IMR-90 (cell line): ENCODE results near the gene PGS1.

ENCODE experiments used
- MAFK ChIP-seq: IDR thresholded peaks from 2 replicates; pipeline ENCODE4 v1.6.1; 2012; ENCODE audit warnings: low read depth, low read length, improper control_type of control experiment
- MXI1 ChIP-seq: IDR thresholded peaks from 2 replicates; pipeline ENCODE4 v1.6.1; 2012; ENCODE audit warnings: low read depth, mild to moderate bottlenecking, low read length, moderate library complexity, borderline replicate concordance
- POLR2A ChIP-seq: IDR thresholded peaks from 2 replicates; pipeline ENCODE4 v1.6.1; 2012; ENCODE audit warnings: mild to moderate bottlenecking, low read depth, low read length
- RAD21 ChIP-seq: IDR thresholded peaks from 2 replicates; pipeline ENCODE4 v1.6.1; 2012; ENCODE audit warnings: low read length, improper control_type of control experiment
- RCOR1 ChIP-seq: IDR thresholded peaks from 2 replicates; pipeline ENCODE4 v1.6.1; 2012; ENCODE audit warnings: mild to moderate bottlenecking, low read length, improper control_type of control experiment; ENCODE audit not compliant: insufficient replicate concordance
- TF ChIP-seq, protein P1 (sequence below): conservative IDR thresholded peaks from 2 replicates; pipeline ENCODE4 v1.5.1; 2012; ENCODE audit warnings: mild to moderate bottlenecking, low read depth, low read length, improper control_type of control experiment
- TF ChIP-seq, protein P2 (sequence below): fragments of 150-350 bp; IDR thresholded peaks from 2 replicates; pipeline ENCODE4 v1.6.1; 2016; ENCODE audit warnings: low read depth, mild to moderate bottlenecking, low read length, moderate library complexity, borderline replicate concordance

DNA sequence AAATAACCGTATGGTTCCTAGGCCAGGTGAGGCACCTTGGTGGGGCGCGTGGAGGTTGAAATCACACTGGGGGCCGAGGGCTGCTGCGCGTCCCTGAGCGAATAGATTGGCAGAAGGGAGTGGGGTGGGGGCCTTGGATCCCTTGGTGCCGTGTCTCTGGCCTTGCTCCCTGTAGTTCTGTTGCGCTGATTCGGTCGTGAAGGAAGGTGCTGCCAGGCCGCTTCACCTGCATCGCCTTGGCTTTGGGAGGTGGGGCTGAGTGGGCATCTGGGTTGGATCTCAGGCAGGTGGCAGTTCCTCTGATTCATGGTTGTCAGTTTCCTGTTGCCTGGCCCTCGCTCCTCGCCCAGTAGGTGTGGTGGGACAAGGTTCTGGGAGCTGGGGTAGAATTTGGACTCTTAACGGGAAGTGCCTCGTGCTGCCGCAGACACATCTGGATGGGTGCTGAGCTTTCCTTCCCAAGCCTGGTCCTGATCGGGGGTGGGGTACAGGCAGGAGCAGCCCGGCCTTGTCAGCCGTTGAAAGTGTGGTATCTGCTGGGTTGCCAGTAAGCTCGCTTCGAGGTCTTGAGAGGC, 30.1 kb downstream of the PGS1 start:
- no peak for TF ChIP-seq MXI1
- TF ChIP-seq, protein P1, sequence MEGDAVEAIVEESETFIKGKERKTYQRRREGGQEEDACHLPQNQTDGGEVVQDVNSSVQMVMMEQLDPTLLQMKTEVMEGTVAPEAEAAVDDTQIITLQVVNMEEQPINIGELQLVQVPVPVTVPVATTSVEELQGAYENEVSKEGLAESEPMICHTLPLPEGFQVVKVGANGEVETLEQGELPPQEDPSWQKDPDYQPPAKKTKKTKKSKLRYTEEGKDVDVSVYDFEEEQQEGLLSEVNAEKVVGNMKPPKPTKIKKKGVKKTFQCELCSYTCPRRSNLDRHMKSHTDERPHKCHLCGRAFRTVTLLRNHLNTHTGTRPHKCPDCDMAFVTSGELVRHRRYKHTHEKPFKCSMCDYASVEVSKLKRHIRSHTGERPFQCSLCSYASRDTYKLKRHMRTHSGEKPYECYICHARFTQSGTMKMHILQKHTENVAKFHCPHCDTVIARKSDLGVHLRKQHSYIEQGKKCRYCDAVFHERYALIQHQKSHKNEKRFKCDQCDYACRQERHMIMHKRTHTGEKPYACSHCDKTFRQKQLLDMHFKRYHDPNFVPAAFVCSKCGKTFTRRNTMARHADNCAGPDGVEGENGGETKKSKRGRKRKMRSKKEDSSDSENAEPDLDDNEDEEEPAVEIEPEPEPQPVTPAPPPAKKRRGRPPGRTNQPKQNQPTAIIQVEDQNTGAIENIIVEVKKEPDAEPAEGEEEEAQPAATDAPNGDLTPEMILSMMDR: no peak
- no peak for TF ChIP-seq RCOR1
- TF ChIP-seq MAFK: no peak
- no peak for TF ChIP-seq POLR2A
- no peak for TF ChIP-seq RAD21
- TF ChIP-seq, protein P2, sequence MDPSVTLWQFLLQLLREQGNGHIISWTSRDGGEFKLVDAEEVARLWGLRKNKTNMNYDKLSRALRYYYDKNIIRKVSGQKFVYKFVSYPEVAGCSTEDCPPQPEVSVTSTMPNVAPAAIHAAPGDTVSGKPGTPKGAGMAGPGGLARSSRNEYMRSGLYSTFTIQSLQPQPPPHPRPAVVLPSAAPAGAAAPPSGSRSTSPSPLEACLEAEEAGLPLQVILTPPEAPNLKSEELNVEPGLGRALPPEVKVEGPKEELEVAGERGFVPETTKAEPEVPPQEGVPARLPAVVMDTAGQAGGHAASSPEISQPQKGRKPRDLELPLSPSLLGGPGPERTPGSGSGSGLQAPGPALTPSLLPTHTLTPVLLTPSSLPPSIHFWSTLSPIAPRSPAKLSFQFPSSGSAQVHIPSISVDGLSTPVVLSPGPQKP: no peak
